Gastroesophageal sphincter (tissue), 4 donors: ENCODE results near the gene CCDC40. TPM values are rescaled to one million over a fixed set of nuclear protein-coding genes. Genes with fewer than 3 reads are reported as not detected.
A peak's percentile ranks its signal among the peaks of the same experiment; 100 is the strongest.

Source experiments
- ATAC-seq: fragments of 150-250 bp; one replicate; pipeline ENCODE4 v1.9.1; 2016; ENCODE audit warnings: mild to moderate bottlenecking, moderate library complexity
- H3K27ac ChIP-seq, 4 donors: fragments of 200-600 bp; sonication (generic) in 3 of 4; 1 replicate in 3 of 4; 2 replicates in 1 of 4; pipeline ENCODE4 v1.5.1; 2016 to 2019
- H3K27me3 ChIP-seq: fragments of 200-600 bp; sonication (generic); one replicate; pipeline ENCODE4 v1.5.1; 2019
- H3K36me3 ChIP-seq, 2 donors: fragments of 200-600 bp; sonication (generic); one replicate each; pipeline ENCODE4 v1.5.1; 2019; ENCODE audit warnings: control low read depth in 1 of 2
- H3K4me1 ChIP-seq, 3 donors: fragments of 200-600 bp; sonication (generic); 1 replicate in 2 of 3; 2 replicates in 1 of 3; pipeline ENCODE4 v1.5.1; 2016 to 2019; ENCODE audit warnings: control low read depth in 2 of 3
- H3K4me3 ChIP-seq, 2 donors: fragments of 200-600 bp; sonication (generic); one replicate each; pipeline ENCODE4 v1.5.1; 2019; ENCODE audit warnings: mild to moderate bottlenecking in 1 of 2, moderate library complexity in 1 of 2
- H3K9me3 ChIP-seq, 3 donors: fragments of 200-600 bp; sonication (generic); one replicate each; pipeline ENCODE4 v1.5.1; 2017 to 2019; ENCODE audit warnings: control low read depth in 2 of 3
- EP300 ChIP-seq: sonication (generic); formaldehyde crosslinking; IDR thresholded peaks from one replicate; pipeline ENCODE4 v1.6.1; 2017; ENCODE audit warnings: antibody characterized with exemption, mild to moderate bottlenecking
- POLR2A ChIP-seq, 2 donors: fragments of 450-650 bp; IDR thresholded peaks; one replicate each; pipeline ENCODE4 v1.6.1; 2017; ENCODE audit warnings: antibody characterized with exemption in 2 of 2, mild to moderate bottlenecking in 2 of 2, moderate library complexity in 1 of 2
- POLR2AphosphoS5 ChIP-seq: sonication (generic); formaldehyde crosslinking; IDR thresholded peaks from one replicate; pipeline ENCODE4 v1.6.1; 2017; ENCODE audit warnings: antibody characterized with exemption
- WGBS, 2 donors: methylation state at CpG; one replicate each; pipeline ENCODE4 v1.1.5; 2018; ENCODE audit warnings: low coverage in 1 of 2; 5-methylcytosine and 5-hydroxymethylcytosine counted together
- small RNA-seq, 4 donors: library from RNA; depleted of rRNA; stranded (forward); fragments of <200 nt; gene quantifications; one replicate each; pipeline ENCODE3, GENCODE V24; 2016
- total RNA-seq, 4 donors: library from RNA; depleted of rRNA; stranded (reverse); fragments of >200 nt; gene quantifications; one replicate each; pipeline ENCODE4 v1.1.0, GENCODE V29; 2016
- TF ChIP-seq, protein P1 (sequence below), 4 experiments: fragments of 200-600 bp in 2 of 4; fragments of 450-650 bp in 2 of 4; sonication (generic) in 1 of 4; IDR thresholded peaks; one replicate each; pipeline ENCODE4 v1.5.1; 2017 to 2019; ENCODE audit warnings: antibody characterized with exemption in 4 of 4, mild to moderate bottlenecking in 2 of 4, moderate library complexity in 2 of 4

The CCDC40 gene
- total RNA-seq, 4 donors from 2014 or later, result 4.3 to 17.3 (median 5.5) TPM

DNA sequence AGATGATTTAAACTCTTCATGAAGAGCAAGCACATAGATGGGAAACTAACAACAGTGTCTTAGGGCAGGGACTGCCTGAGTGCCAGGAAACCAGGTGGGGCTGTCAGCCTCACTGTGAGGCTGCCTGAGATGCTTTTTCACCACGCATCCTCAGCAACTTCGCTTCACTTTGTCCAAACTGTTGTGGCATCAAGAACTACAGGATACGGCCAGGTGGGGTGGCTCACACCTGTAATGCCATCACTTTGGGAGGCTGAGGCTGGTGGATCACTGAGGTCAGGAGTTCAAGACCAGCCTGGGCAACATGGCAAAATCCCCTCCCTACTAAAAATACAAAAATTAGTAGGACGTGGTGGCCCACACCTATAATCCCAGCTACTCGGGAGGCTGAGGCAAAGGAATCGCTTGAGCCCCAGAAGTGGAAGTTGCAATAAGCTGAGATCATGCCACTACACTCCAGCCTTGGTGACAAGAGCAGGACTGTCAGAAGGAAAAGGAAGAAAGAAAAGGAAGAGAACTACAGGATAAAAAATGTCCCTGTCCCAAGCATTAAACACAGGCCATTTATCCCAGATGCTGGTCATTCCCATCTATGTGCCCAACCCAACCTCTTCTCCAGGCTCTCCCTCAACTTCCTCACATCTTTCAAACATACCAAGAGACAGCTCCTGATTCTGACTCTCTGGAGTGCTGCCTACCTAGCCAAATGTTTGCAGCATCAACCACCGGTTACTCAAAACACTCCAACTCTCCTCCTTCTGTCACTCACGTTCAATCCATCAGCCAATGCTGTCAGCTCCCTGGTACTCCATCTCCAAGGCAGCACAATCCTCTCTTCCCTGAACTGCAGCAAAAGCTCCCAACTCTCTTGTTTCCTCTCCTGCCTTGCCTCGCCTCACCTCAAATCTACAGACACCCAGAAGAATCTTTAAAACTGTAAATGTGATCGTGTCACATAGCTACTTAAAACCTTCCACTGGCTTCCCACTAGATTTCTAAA lies 108.9 kb downstream of the CCDC40 start:
- 33 to 35% methylated on average over 6 to 7 of the region's 10 CpGs for WGBS, 2 donors
- H3K4me1 ChIP-seq, result peaks cover 0 to 49% (median 11%) of the 10 kb centered on the region in 3 donors
- peaks cover 0 to 38% of the 10 kb centered on the region in 2 donors for H3K36me3 ChIP-seq
- H3K27me3 ChIP-seq, result no peaks in the 10 kb centered on the region
- TF ChIP-seq, protein P1, sequence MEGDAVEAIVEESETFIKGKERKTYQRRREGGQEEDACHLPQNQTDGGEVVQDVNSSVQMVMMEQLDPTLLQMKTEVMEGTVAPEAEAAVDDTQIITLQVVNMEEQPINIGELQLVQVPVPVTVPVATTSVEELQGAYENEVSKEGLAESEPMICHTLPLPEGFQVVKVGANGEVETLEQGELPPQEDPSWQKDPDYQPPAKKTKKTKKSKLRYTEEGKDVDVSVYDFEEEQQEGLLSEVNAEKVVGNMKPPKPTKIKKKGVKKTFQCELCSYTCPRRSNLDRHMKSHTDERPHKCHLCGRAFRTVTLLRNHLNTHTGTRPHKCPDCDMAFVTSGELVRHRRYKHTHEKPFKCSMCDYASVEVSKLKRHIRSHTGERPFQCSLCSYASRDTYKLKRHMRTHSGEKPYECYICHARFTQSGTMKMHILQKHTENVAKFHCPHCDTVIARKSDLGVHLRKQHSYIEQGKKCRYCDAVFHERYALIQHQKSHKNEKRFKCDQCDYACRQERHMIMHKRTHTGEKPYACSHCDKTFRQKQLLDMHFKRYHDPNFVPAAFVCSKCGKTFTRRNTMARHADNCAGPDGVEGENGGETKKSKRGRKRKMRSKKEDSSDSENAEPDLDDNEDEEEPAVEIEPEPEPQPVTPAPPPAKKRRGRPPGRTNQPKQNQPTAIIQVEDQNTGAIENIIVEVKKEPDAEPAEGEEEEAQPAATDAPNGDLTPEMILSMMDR (IDR thresholded peaks at IDR 0.05), result no peak
- TF ChIP-seq EP300, result no peak
- no peak for TF ChIP-seq POLR2A (IDR thresholded peaks at IDR 0.05)
- TF ChIP-seq POLR2AphosphoS5, result no peak
- H3K27ac ChIP-seq, result peak overlapping the region in 3 of 4 donors; percentile 91 to 98 (median 97)
- no peaks in the 10 kb centered on the region for H3K9me3 ChIP-seq
- H3K4me3 ChIP-seq, result peak overlapping the region; percentile 68 to 97
- ATAC-seq, result no peak

DNA sequence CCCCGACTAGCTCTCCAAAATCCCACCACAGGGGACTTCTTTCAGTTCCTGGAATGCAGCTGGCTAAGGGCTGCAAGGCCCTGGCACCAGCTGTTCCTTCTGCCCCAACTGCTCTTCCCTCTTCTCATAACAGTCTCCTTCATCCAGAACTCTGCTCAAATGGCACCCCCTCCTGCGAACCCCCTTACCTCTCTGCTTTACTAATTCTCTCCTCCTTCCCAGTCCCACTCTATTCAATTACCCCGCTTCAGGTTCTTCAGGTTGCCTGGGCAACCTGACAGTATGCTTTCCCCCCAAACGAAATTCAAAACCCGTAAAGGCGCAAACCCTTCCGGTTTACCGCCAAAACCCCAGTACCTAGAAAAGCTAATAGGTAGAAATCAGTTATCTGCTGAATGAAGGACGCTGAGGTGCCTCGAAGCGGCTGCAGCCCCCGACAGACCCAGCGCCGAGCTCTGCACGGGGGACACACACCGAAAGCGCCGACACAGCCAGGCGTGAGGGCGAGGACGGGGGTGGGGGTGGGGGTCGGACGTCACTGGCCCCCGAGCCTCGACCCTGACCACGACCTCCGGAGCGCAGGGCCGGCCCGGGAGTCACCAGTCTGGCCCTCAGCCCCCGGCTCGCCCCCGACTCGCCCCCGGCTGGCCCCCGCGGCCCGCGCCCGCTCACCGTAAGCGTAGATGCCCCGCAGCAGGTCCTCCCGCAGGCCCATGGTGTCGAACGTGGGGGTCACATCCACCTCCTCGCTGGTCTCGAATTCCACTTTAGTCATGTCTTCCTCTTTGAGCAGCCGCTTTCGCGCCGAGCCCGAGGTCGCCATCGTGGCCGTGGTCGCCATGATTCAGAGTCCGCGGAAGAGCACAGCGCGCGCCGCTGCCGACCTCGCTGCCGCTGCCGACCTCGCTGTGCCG lies 109.9 kb downstream of the CCDC40 start:
- H3K27me3 ChIP-seq, result no peaks in the 10 kb centered on the region

DNA sequence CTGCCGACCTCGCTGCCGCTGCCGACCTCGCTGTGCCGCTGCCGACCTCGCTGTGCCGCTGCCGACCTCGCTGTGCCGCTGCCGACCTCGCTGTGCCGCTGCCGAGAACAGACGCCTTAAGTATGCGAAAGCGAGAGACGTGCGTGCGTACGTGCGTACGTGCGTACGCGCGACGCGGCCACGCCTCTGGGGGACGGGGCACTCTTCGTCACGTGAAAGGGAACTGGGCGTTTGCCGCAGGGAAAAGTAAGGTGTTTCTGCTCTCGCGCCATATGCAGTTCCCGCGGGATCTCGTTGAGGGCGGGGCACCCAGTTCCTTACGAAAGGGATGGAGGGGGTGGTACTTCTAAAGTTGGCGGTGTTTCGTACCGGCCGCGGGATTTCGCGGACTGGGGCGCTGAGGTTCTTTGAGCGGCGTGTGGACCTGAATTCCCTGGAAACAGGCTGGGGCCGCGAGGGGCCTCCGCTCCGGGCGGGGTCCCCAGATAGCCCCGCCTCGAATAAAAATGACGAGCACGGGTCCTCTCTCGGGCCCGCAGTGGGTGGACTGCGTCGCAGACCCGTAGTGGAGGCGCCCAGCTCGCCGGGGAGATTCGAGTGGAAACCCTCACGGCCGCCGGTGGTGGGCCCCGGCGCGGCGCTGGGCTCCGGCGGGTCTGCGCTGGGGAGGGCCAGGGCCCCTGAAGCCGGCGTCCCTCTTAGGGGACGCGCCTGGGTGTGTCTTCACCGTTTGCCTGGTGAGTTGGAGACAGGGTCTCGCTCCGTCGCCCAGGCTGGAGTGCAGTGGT lies 110.8 kb downstream of the CCDC40 start, which contains the start of gene EIF4A3:
EIF4A3 (minus strand) TSS at position 94 of the 788 bp plus-strand sequence. CDS start 167 bp downstream, outside the sequence.
- ATAC-seq, result peak; percentile 97
- H3K4me3 ChIP-seq, result peak within 1 kb of the TSS; percentile 68 to 97
- no peaks in the 10 kb centered on the region for H3K9me3 ChIP-seq
- WGBS, 2 donors, result 0% methylated on average over 1 to 4 of the region's 90 CpGs
- peaks cover 0 to 49% (median 11%) of the 10 kb centered on the region in 3 donors for H3K4me1 ChIP-seq
- H3K27ac ChIP-seq, result peak within 1 kb of the TSS; percentile 79 to 98 (median 94)
- TF ChIP-seq POLR2A (IDR thresholded peaks at IDR 0.05) (peak; percentile 74 to 88), POLR2AphosphoS5 (peak; percentile 94), EP300 (peak; percentile 89)
- TF ChIP-seq, protein P1 (IDR thresholded peaks at IDR 0.05), result peak in 1 of 4 experiments; percentile 29
- H3K36me3 ChIP-seq, result peaks cover 0 to 20% of the 10 kb centered on the region in 2 donors
- H3K27me3 ChIP-seq, result no peaks in the 10 kb centered on the region

More for the DNA sequence above, 109.9 kb downstream of the CCDC40 start:
- no peaks in the 10 kb centered on the region for H3K9me3 ChIP-seq
- H3K27ac ChIP-seq, result peak overlapping the region; percentile 77 to 98 (median 94)
- H3K36me3 ChIP-seq, result peaks cover 0 to 28% of the 10 kb centered on the region in 2 donors
- peaks cover 0 to 49% (median 11%) of the 10 kb centered on the region in 3 donors for H3K4me1 ChIP-seq
- WGBS, 2 donors, result 0% methylated on average over 2 to 8 of the region's 69 CpGs
- H3K4me3 ChIP-seq, result peak overlapping the region; percentile 68 to 97
- TF ChIP-seq POLR2A (IDR thresholded peaks at IDR 0.05) (no peak), EP300 (no peak), POLR2AphosphoS5 (no peak)
- TF ChIP-seq, protein P1 (IDR thresholded peaks at IDR 0.05), result peak in 1 of 4 experiments; percentile 12
- ATAC-seq, result peak; percentile 11

Small RNAs within 50 kb of the gene (small RNA-seq; reads per million reads assigned to genes)
- gene AC087741.2 (0 reads per million in 4 donors), gene MIR1268B (0 reads per million in 4 donors)

Other genes starting within 250 kb of the CCDC40 start
- gene CBX8, start 239.6 kb upstream of the CCDC40 start, total RNA-seq, result 10 to 100 TPM in 1 of 4 donors, 1 to 10 TPM in 2, under 1 TPM in 1; 0.40 to 10.6 (median 3.9) TPM
- 10 to 100 TPM in 2 of 4 donors, 1 to 10 TPM in 2; 6.7 to 11.5 (median 10.0) TPM for gene CBX4, start 197.2 kb upstream of the CCDC40 start, total RNA-seq
- gene TBC1D16, start 770 bp upstream of the CCDC40 start, total RNA-seq, result 10 to 100 TPM; 26.5 to 44.3 (median 36.3) TPM
- gene GAA, start 64.9 kb downstream of the CCDC40 start, total RNA-seq, result 10 to 100 TPM; 35.6 to 73.2 (median 47.4) TPM
- 10 to 100 TPM; 37.9 to 61.6 (median 49.0) TPM for gene EIF4A3, start 110.5 kb downstream of the CCDC40 start, total RNA-seq
- under 1 TPM in 2 of 4 donors, not detected in 2; 0.78 to 0.81 TPM for gene CARD14, start 133.4 kb downstream of the CCDC40 start, total RNA-seq
- 10 to 100 TPM; 16.8 to 39.2 (median 18.2) TPM for gene SGSH, start 183.7 kb downstream of the CCDC40 start, total RNA-seq
- 10 to 100 TPM in 3 of 4 donors, 1 to 10 TPM in 1; 7.9 to 19.7 (median 13.7) TPM for gene SLC26A11, start 183.8 kb downstream of the CCDC40 start, total RNA-seq
- 10 to 100 TPM; 59.2 to 87.6 (median 67.8) TPM for gene RNF213, start 224.2 kb downstream of the CCDC40 start, total RNA-seq